H1 (cell line): Measurements from ENCODE around the gene PLVAP. TPM values are rescaled to one million over a fixed set of nuclear protein-coding genes. Genes with fewer than 3 reads are reported as not detected.

Experiments
- CBX8 ChIP-seq: fragments of 300-800, 300-1000 bp; sonication (generic); IDR thresholded peaks from 2 replicates; pipeline ENCODE4 v1.7.1; 2016; ENCODE audit warnings: low read depth, low read length, borderline replicate concordance
- CHD7 ChIP-seq: fragments of 300-600 bp; sonication (generic); IDR thresholded peaks from 2 replicates; pipeline ENCODE4 v1.7.1; 2012; ENCODE audit warnings: low read length, moderate library complexity, mild to moderate bottlenecking, inconsistent platforms; ENCODE audit not compliant: insufficient replicate concordance
- CREB1 ChIP-seq: IDR thresholded peaks from 2 replicates; pipeline ENCODE4 v1.6.1; 2012; ENCODE audit warnings: inconsistent platforms
- RNF2 ChIP-seq: fragments of 200-900, 300-1000 bp; sonication (generic); IDR thresholded peaks from 2 replicates; pipeline ENCODE4 v1.7.1; 2016; ENCODE audit warnings: borderline replicate concordance, low read depth, mild to moderate bottlenecking, antibody characterized with exemption, low read length; ENCODE audit not compliant: poor library complexity, severe bottlenecking; ENCODE audit errors: missing control alignments
- SUZ12 ChIP-seq: fragments of 200-600 bp; sonication (generic); IDR thresholded peaks from 2 replicates; pipeline ENCODE4 v1.6.1; 2012; ENCODE audit warnings: mild to moderate bottlenecking, inconsistent platforms, low read length, moderate library complexity, mixed read lengths
- polyA plus RNA-seq, 7 experiments: library from polyadenylated mRNA; depleted of rRNA in 3 of 7; stranded (reverse) in 5 of 7; unstranded in 2 of 7; fragments of >200 nt in 5 of 7; fragments of 200-250 nt in 2 of 7; gene quantifications; 1 replicate in 5 of 7; 2 replicates in 1 of 7; 4 replicates in 1 of 7; pipeline versions ENCODE4 v1.2.1 to v1.2.3, GENCODE V29; 2011 to 2013; ENCODE audit warnings: missing spikeins in 2 of 7, mixed read lengths in 2 of 7
- total RNA-seq: library from RNA; stranded (reverse); fragmentation: NEBNext Ultra II Directional; extraction: Animal tissue kit (Norgen Biotek cat#: 25700); gene quantifications from 2 replicates; pipeline ENCODE4 v1.2.1, GENCODE V29; 2021

The PLVAP gene
- total and polyA plus RNA-seq, 2 of the 8 experiments (the other 6 are each of a cell fraction or from before 2014, with no cell fraction given), result 0.32 TPM; not detected in 1

- no peak for TF ChIP-seq CHD7
- peak; percentile 47; the same call in 1 of the 2 replicates for TF ChIP-seq CREB1
- TF ChIP-seq CBX8, result no peak
- no peak for TF ChIP-seq RNF2
- TF ChIP-seq SUZ12, result no peak
Measured at GRCh38 chr19:17424743-17425365, 47.7 kb upstream of the PLVAP start (continued).
